B cell (primary cell): ENCODE measurements around the gene NPM3. TPM values are rescaled to one million over a fixed set of nuclear protein-coding genes. Genes with fewer than 3 reads are reported as not detected.

Experiments
- ATAC-seq: fragments of 200-7000 bp; cut with Tn5 transposase; one replicate; pipeline ENCODE4 v1.10.0; 2021; ENCODE audit warnings: low read depth, mild to moderate bottlenecking, moderate number of reproducible peaks, moderate library complexity
- CTCF ChIA-PET: fragments of 350-600 bp; sonication (Branson Sonifier 250); formaldehyde crosslinking; loops from one replicate; lab custom pipeline; 2021; ENCODE audit warnings: antibody characterized with exemption, inconsistent platforms; lab: Charles Lee
- POLR2A ChIA-PET: fragments of 350-600 bp; sonication (Branson Sonifier 250); formaldehyde crosslinking; loops from one replicate; lab custom pipeline; 2021; ENCODE audit warnings: antibody characterized with exemption; lab: Charles Lee
- DNase-seq: peaks from one replicate; pipeline ENCODE4 v3.0.0; 2013
- H2AFZ ChIP-seq: 2 replicates; pipeline ENCODE4 v1.6.1; 2012; ENCODE audit warnings: mild to moderate bottlenecking, low read depth, low read length; ENCODE audit not compliant: insufficient read depth, poor library complexity, severe bottlenecking
- H3K27ac ChIP-seq, 2 donors: 1 replicate in 1 of 2; 2 replicates in 1 of 2; pipeline ENCODE4 v1.5.1; 2012 to 2013; ENCODE audit warnings: low read length in 2 of 2, mild to moderate bottlenecking in 2 of 2, moderate library complexity in 1 of 2
- H3K27me3 ChIP-seq, 4 experiments: fragments of 200-600 bp in 1 of 4; sonication (generic) in 1 of 4; replicated peaks in 1 of 4; 1 replicate in 2 of 4; 2 replicates in 2 of 4; pipeline versions ENCODE4 v1.6.1 to v1.7.0; 2013 to 2016; ENCODE audit warnings: low read length in 3 of 4, mild to moderate bottlenecking in 2 of 4, mixed read lengths in 1 of 4, moderate library complexity in 1 of 4; ENCODE audit not compliant: insufficient read depth in 4 of 4, control insufficient read depth in 3 of 4; ENCODE audit errors: control extremely low read depth in 1 of 4
- H3K36me3 ChIP-seq, 2 experiments: replicated peaks in 1 of 2; 1 replicate in 1 of 2; 2 replicates in 1 of 2; pipeline versions ENCODE4 v1.6.1 to v1.7.1; 2013; ENCODE audit warnings: low read length in 1 of 2; ENCODE audit not compliant: insufficient read depth in 2 of 2, control insufficient read depth in 1 of 2; ENCODE audit errors: control extremely low read depth in 1 of 2, extremely low read depth in 1 of 2
- H3K4me1 ChIP-seq, 2 donors: fragments of 200-600 bp in 1 of 2; sonication (generic) in 1 of 2; 1 replicate in 1 of 2; 2 replicates in 1 of 2; pipeline versions ENCODE4 v1.5.1 to v1.6.1; 2013 to 2017; ENCODE audit warnings: low read length in 2 of 2; ENCODE audit not compliant: control insufficient read depth in 2 of 2, insufficient read depth in 2 of 2
- H3K4me2 ChIP-seq: replicated peaks from 2 replicates; pipeline ENCODE3; 2012; ENCODE audit warnings: mild to moderate bottlenecking, low read depth, low read length; ENCODE audit not compliant: poor library complexity, severe bottlenecking
- H3K4me3 ChIP-seq, 5 experiments: fragments of 200-600 bp in 1 of 5; sonication (generic) in 1 of 5; 1 replicate in 3 of 5; 2 replicates in 2 of 5; pipeline versions ENCODE4 v1.5.1 to v1.7.0; 2011 to 2016; ENCODE audit warnings: low read length in 4 of 5, mild to moderate bottlenecking in 4 of 5, low read depth in 2 of 5, control low read depth in 1 of 5, moderate library complexity in 1 of 5; ENCODE audit not compliant: insufficient read depth in 1 of 5; ENCODE audit errors: control extremely low read depth in 1 of 5, extremely low read depth in 1 of 5
- H3K79me2 ChIP-seq: fragments of 200-600 bp; sonication (generic); one replicate; pipeline ENCODE4 v1.6.0; 2016; ENCODE audit warnings: low read length; ENCODE audit not compliant: control insufficient read depth, insufficient read depth
- H3K9ac ChIP-seq: fragments of 200-600 bp; sonication (generic); 2 replicates; pipeline ENCODE4 v1.6.1; 2017; ENCODE audit warnings: mild to moderate bottlenecking, low read length, moderate library complexity
- H3K9me3 ChIP-seq, 3 donors: one replicate each; pipeline versions ENCODE4 v1.6.1 to v1.7.1; 2013; ENCODE audit warnings: low read length in 2 of 3; ENCODE audit not compliant: control insufficient read depth in 2 of 3, insufficient read depth in 1 of 3; ENCODE audit errors: control extremely low read depth in 1 of 3
- H4K20me1 ChIP-seq: 2 replicates; pipeline ENCODE4 v1.6.0; 2012; ENCODE audit warnings: mild to moderate bottlenecking, low read length; ENCODE audit not compliant: insufficient read depth, control insufficient read depth, poor library complexity, severe bottlenecking
- H3K27ac Mint-ChIP-seq: one replicate; pipeline ENCODE4 v1.8.0; 2021; ENCODE audit warnings: mixed read lengths
- H3K27me3 Mint-ChIP-seq: one replicate; pipeline ENCODE4 v1.8.0; 2021; ENCODE audit warnings: mixed read lengths
- H3K4me1 Mint-ChIP-seq: one replicate; pipeline ENCODE4 v1.8.0; 2021; ENCODE audit warnings: mixed read lengths
- H3K4me3 Mint-ChIP-seq: one replicate; pipeline ENCODE4 v1.8.0; 2021; ENCODE audit warnings: mixed read lengths
- H3K9me3 Mint-ChIP-seq: one replicate; pipeline ENCODE4 v1.8.0; 2022; ENCODE audit warnings: mixed read lengths; ENCODE audit not compliant: insufficient read depth
- EZH2 ChIP-seq: IDR thresholded peaks from 2 replicates; pipeline ENCODE4 v1.6.1; 2012; ENCODE audit warnings: borderline replicate concordance, low read depth, mild to moderate bottlenecking, moderate library complexity, low read length; ENCODE audit not compliant: insufficient read depth, poor library complexity, severe bottlenecking
- WGBS: methylation state at CpG from one replicate; pipeline ENCODE4 v1.1.5; 2013; ENCODE audit warnings: missing lambda C conversion rate; ENCODE audit not compliant: insufficient coverage; 5-methylcytosine and 5-hydroxymethylcytosine counted together
- intact Hi-C: fragments of 100-400 bp; cut with micrococcal nuclease; formaldehyde crosslinking; loops from one replicate; pipeline ENCODE4 v1.10.0; 2022
- polyA plus RNA-seq: library from polyadenylated mRNA; depleted of rRNA; stranded (reverse); fragments of >200 nt; gene quantifications from 2 replicates; pipeline ENCODE4 v1.2.3, GENCODE V29; 2012
- total RNA-seq, 2 donors: library from RNA; stranded (reverse); fragments of 120-200 nt in 1 of 2; gene quantifications; 1 replicate in 1 of 2; 2 replicates in 1 of 2; pipeline versions ENCODE4 v1.2.3 to v1.2.4, GENCODE V29; 2013 to 2022
- TF ChIP-seq, protein P1 (sequence below): fragments of 200-600 bp; IDR thresholded peaks from one replicate; pipeline ENCODE4 v1.8.0; 2022; ENCODE audit warnings: antibody characterized with exemption, mild to moderate bottlenecking

Gene NPM3
- total and polyA plus RNA-seq, 2 donors (not counting 1 experiment from before 2014, with no cell fraction given) = 7.7 to 13.5 TPM

DNA sequence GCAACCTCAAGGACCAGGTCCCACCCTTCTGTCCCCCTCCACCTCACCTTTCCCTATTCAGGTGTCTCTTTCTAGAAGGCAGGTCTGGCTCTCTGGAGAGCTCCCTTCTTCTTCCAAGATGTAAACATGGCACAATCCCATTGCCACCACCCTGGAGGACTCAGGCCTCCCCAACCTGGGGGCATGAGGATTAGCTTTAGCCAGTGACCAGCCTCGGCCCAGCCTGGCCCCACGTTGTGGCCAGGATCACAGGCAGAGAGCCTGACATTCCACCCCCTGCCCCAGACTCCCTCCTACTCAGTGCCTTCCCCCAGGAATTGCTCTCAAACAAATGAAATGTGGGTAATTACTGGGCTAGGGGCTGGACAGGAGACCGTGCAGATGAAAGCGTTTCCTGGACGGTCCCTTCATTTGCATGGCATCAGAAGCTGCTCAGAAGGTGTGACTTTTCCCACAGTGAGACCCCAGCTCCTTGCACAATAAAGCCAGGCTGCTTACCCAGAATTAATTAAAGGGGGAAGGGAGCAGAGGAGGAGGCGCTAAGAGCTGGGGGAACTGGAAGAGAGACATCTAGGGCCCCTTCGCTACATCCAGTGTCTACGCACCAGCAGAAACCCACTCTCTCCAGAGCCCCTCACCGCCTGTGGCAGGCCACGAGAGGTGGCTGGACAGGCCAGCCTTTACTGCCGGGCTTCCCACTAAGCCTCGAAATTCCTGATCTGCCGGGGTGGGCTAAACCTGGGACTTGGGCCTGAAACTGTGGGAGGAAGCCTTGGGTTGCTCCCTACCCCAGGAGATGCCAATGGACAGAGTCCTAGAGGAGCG is 15.1 kb downstream of the NPM3 start:
- H3K4me3 ChIP-seq = no peak overlapping the region
- ChIA-PET POLR2A (no interaction called here), CTCF (no interaction called here)
- ATAC-seq = no peak
- H4K20me1 ChIP-seq = no peaks in the 10 kb centered on the region
- Mint-ChIP-seq H3K4me3 (no peak overlapping the region), H3K27me3 (peaks cover 54% of the 10 kb centered on the region), H3K27ac (no peak overlapping the region), H3K9me3 (no peaks in the 10 kb centered on the region), H3K4me1 (no peaks in the 10 kb centered on the region)
- H3K36me3 ChIP-seq = no peaks in the 10 kb centered on the region
- H3K9ac ChIP-seq = no peak overlapping the region
- no peak overlapping the region for H3K27ac ChIP-seq
- H3K79me2 ChIP-seq = no peaks in the 10 kb centered on the region
- H3K9me3 ChIP-seq = peaks cover 0 to 2% (median 0%) of the 10 kb centered on the region in 3 donors
- intact Hi-C loops = no loop called here
- H3K4me1 ChIP-seq = no peaks in the 10 kb centered on the region
- peaks cover 0 to 35% (median 14%) of the 10 kb centered on the region in 4 experiments for H3K27me3 ChIP-seq
- 79% methylated on average over 9 of the region's 14 CpGs for WGBS
- H3K4me2 ChIP-seq = no peak overlapping the region
- no peak overlapping the region for H2AFZ ChIP-seq
- no peak for TF ChIP-seq EZH2
- TF ChIP-seq, protein P1, sequence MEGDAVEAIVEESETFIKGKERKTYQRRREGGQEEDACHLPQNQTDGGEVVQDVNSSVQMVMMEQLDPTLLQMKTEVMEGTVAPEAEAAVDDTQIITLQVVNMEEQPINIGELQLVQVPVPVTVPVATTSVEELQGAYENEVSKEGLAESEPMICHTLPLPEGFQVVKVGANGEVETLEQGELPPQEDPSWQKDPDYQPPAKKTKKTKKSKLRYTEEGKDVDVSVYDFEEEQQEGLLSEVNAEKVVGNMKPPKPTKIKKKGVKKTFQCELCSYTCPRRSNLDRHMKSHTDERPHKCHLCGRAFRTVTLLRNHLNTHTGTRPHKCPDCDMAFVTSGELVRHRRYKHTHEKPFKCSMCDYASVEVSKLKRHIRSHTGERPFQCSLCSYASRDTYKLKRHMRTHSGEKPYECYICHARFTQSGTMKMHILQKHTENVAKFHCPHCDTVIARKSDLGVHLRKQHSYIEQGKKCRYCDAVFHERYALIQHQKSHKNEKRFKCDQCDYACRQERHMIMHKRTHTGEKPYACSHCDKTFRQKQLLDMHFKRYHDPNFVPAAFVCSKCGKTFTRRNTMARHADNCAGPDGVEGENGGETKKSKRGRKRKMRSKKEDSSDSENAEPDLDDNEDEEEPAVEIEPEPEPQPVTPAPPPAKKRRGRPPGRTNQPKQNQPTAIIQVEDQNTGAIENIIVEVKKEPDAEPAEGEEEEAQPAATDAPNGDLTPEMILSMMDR = no peak
- no peak for DNase-seq

DNA sequence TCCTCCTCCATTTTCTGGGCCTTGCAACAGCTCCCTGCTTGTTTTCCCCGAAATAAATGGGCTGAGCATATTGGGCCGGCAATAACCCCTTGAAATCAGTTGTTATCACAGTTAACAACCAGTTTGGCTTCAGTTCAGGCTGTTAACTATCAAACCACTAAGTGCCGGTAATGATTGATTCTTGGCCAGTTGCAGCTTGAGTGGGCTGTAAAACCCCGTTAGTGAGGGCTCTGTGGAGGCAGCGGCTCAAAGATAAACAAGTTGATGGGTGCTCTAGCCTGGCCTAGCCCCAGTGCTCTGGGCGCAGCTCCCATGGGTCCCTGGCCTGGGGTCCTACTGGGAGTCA is 15.7 kb downstream of the NPM3 start:
- Mint-ChIP-seq H3K27ac (no peak overlapping the region), H3K4me1 (no peaks in the 10 kb centered on the region), H3K27me3 (peaks cover 49% of the 10 kb centered on the region), H3K9me3 (no peaks in the 10 kb centered on the region), H3K4me3 (no peak overlapping the region)
- no peak overlapping the region for H3K9ac ChIP-seq
- no peak overlapping the region for H3K27ac ChIP-seq
- H3K9me3 ChIP-seq = peaks cover 0 to 2% (median 0%) of the 10 kb centered on the region in 3 donors
- TF ChIP-seq EZH2 = no peak
- TF ChIP-seq, protein P1 = no peak
- ChIA-PET CTCF (no interaction called here), POLR2A (no interaction called here)
- H3K36me3 ChIP-seq = no peaks in the 10 kb centered on the region
- intact Hi-C loops = no loop called here
- H3K79me2 ChIP-seq = no peaks in the 10 kb centered on the region
- H3K4me1 ChIP-seq = no peaks in the 10 kb centered on the region
- H2AFZ ChIP-seq = no peak overlapping the region
- H4K20me1 ChIP-seq = no peaks in the 10 kb centered on the region
- 64% methylated on average over 4 of the region's 6 CpGs for WGBS
- peaks cover 0 to 29% (median 10%) of the 10 kb centered on the region in 4 experiments for H3K27me3 ChIP-seq
- H3K4me3 ChIP-seq = no peak overlapping the region
- DNase-seq = no peak
- H3K4me2 ChIP-seq = no peak overlapping the region
- no peak for ATAC-seq
